H9 (cell line): ENCODE measurements around the gene NTMT1. TPM values are rescaled to one million over a fixed set of nuclear protein-coding genes. Genes with fewer than 3 reads are reported as not detected.

Experiments
- DNase-seq: peaks from one replicate; pipeline ENCODE4 v3.0.0-alpha.2; 2017
- H2AFZ ChIP-seq: one replicate; pipeline ENCODE4 v1.6.1; 2013; ENCODE audit warnings: mild to moderate bottlenecking, low read length, control low read depth, moderate library complexity
- H2AK5ac ChIP-seq: 2 replicates; pipeline ENCODE4 v1.6.1; 2013; ENCODE audit warnings: low read length, control low read depth, mixed read lengths; ENCODE audit not compliant: insufficient read length
- H2BK120ac ChIP-seq: one replicate; pipeline ENCODE4 v1.6.1; 2013; ENCODE audit warnings: low read depth, mild to moderate bottlenecking, low read length, control low read depth, inconsistent platforms; ENCODE audit not compliant: poor library complexity, severe bottlenecking
- H2BK12ac ChIP-seq: 2 replicates; pipeline ENCODE4 v1.6.1; 2013; ENCODE audit warnings: low read length, control low read depth, mixed read lengths, low read depth; ENCODE audit not compliant: insufficient read length
- H2BK15ac ChIP-seq: 2 replicates; pipeline ENCODE4 v1.6.1; 2013; ENCODE audit warnings: low read depth, low read length, control low read depth
- H2BK20ac ChIP-seq: one replicate; pipeline ENCODE4 v1.6.1; 2013; ENCODE audit warnings: low read depth, mild to moderate bottlenecking, low read length, control low read depth, inconsistent platforms; ENCODE audit not compliant: poor library complexity, severe bottlenecking
- H2BK5ac ChIP-seq: 2 replicates; pipeline ENCODE4 v1.6.1; 2013; ENCODE audit warnings: low read length, control low read depth, mixed read lengths; ENCODE audit not compliant: insufficient read length
- H3K14ac ChIP-seq: 2 replicates; pipeline ENCODE4 v1.6.1; 2013; ENCODE audit warnings: low read length, control low read depth; ENCODE audit not compliant: insufficient read depth
- H3K18ac ChIP-seq: 2 replicates; pipeline ENCODE4 v1.6.1; 2013; ENCODE audit warnings: low read depth, mild to moderate bottlenecking, mixed read lengths, low read length, control low read depth; ENCODE audit not compliant: insufficient read length
- H3K23ac ChIP-seq: 2 replicates; pipeline ENCODE4 v1.6.1; 2013; ENCODE audit warnings: low read length, control low read depth, mixed read lengths, low read depth; ENCODE audit not compliant: insufficient read length
- H3K23me2 ChIP-seq: 2 replicates; pipeline ENCODE4 v1.6.1; 2013; ENCODE audit warnings: low read depth, mild to moderate bottlenecking, mixed read lengths, low read length, control low read depth; ENCODE audit not compliant: insufficient read length, poor library complexity, severe bottlenecking
- H3K27ac ChIP-seq: 2 replicates; pipeline ENCODE4 v1.5.1; 2013; ENCODE audit warnings: low read length, control low read depth, mixed read lengths, low read depth; ENCODE audit not compliant: insufficient read length
- H3K27me3 ChIP-seq: 2 replicates; pipeline ENCODE4 v1.6.1; 2013; ENCODE audit warnings: low read length, control low read depth, inconsistent platforms; ENCODE audit not compliant: insufficient read depth
- H3K4ac ChIP-seq: 2 replicates; pipeline ENCODE4 v1.6.1; 2013; ENCODE audit warnings: low read depth, mild to moderate bottlenecking, control low read depth, inconsistent platforms, low read length, moderate library complexity
- H3K4me1 ChIP-seq: 2 replicates; pipeline ENCODE4 v1.6.1; 2013; ENCODE audit warnings: low read length, control low read depth, inconsistent platforms; ENCODE audit not compliant: insufficient read depth
- H3K4me2 ChIP-seq: 2 replicates; pipeline ENCODE4 v1.6.1; 2013; ENCODE audit warnings: low read length, control low read depth, mixed read lengths; ENCODE audit not compliant: insufficient read length, insufficient read depth
- H3K56ac ChIP-seq: 2 replicates; pipeline ENCODE4 v1.6.1; 2013; ENCODE audit warnings: low read depth, mild to moderate bottlenecking, mixed read lengths, low read length, control low read depth; ENCODE audit not compliant: insufficient read length
- H3K79me1 ChIP-seq: 2 replicates; pipeline ENCODE4 v1.6.1; 2013; ENCODE audit warnings: low read depth, mild to moderate bottlenecking, moderate library complexity, low read length, control low read depth, inconsistent platforms; ENCODE audit not compliant: insufficient read depth, poor library complexity, severe bottlenecking
- H3K79me2 ChIP-seq: 2 replicates; pipeline ENCODE4 v1.6.1; 2013; ENCODE audit warnings: low read length, control low read depth, inconsistent platforms; ENCODE audit not compliant: insufficient read depth
- H3K9ac ChIP-seq: 2 replicates; pipeline ENCODE4 v1.6.1; 2013; ENCODE audit warnings: low read length, control low read depth, mixed read lengths; ENCODE audit not compliant: insufficient read length; ENCODE audit errors: extremely low read depth
- H3K9me3 ChIP-seq: one replicate; pipeline ENCODE4 v1.6.1; 2013; ENCODE audit warnings: low read depth, low read length, inconsistent platforms; ENCODE audit not compliant: control insufficient read depth
- H3T11ph ChIP-seq: one replicate; pipeline ENCODE4 v1.6.1; 2013; ENCODE audit warnings: mild to moderate bottlenecking, low read length, control low read depth, inconsistent platforms
- H4K20me1 ChIP-seq: one replicate; pipeline ENCODE4 v1.6.1; 2013; ENCODE audit not compliant: control insufficient read depth, insufficient read length, insufficient read depth
- H4K5ac ChIP-seq: 2 replicates; pipeline ENCODE4 v1.6.1; 2013; ENCODE audit warnings: low read depth, mild to moderate bottlenecking, mixed read lengths, low read length, control low read depth; ENCODE audit not compliant: insufficient read length
- H4K8ac ChIP-seq: replicated peaks from 2 replicates; pipeline ENCODE4 v1.6.1; 2013; ENCODE audit warnings: low read length, control low read depth, mixed read lengths, low read depth; ENCODE audit not compliant: insufficient read length
- H4K91ac ChIP-seq: 2 replicates; pipeline ENCODE4 v1.6.1; 2013; ENCODE audit warnings: low read depth, mild to moderate bottlenecking, moderate library complexity, mixed read lengths, low read length, control low read depth; ENCODE audit not compliant: insufficient read length
- H3K27ac Mint-ChIP-seq, 3 experiments: 2 replicates in 2 of 3; 3 replicates in 1 of 3; pipeline ENCODE4 v1.8.0; 2020 to 2021; ENCODE audit warnings: mixed read lengths in 3 of 3, mild to moderate bottlenecking in 1 of 3, moderate library complexity in 1 of 3
- H3K27me3 Mint-ChIP-seq: 2 replicates; pipeline ENCODE4 v1.8.0; 2021; ENCODE audit warnings: low read depth, mild to moderate bottlenecking, moderate library complexity, mixed read lengths
- H3K36me3 Mint-ChIP-seq, 3 experiments: 2 replicates in 2 of 3; 3 replicates in 1 of 3; pipeline ENCODE4 v1.8.0; 2020 to 2021; ENCODE audit warnings: low read depth in 3 of 3, mixed read lengths in 3 of 3; ENCODE audit not compliant: insufficient read depth in 1 of 3
- H3K4me1 Mint-ChIP-seq, 2 experiments: 2 replicates each; pipeline ENCODE4 v1.8.0; 2020; ENCODE audit warnings: mixed read lengths in 2 of 2
- H3K4me3 Mint-ChIP-seq, 2 experiments: 2 replicates in 1 of 2; 3 replicates in 1 of 2; pipeline ENCODE4 v1.8.0; 2020 to 2021; ENCODE audit warnings: mild to moderate bottlenecking in 2 of 2, mixed read lengths in 2 of 2, moderate library complexity in 1 of 2
- H3K9me3 Mint-ChIP-seq, 2 experiments: 2 replicates in 1 of 2; 3 replicates in 1 of 2; pipeline ENCODE4 v1.8.0; 2020; ENCODE audit warnings: mild to moderate bottlenecking in 2 of 2, mixed read lengths in 2 of 2, moderate library complexity in 1 of 2
- CTCF ChIP-seq: fragments of 200-600 bp; sonication (generic); conservative IDR thresholded peaks from 3 replicates; pipeline ENCODE4 v1.8.0; 2021; ENCODE audit warnings: antibody characterized with exemption, mild to moderate bottlenecking
- WGBS: extraction: QIAGEN DNeasy Blood & Tissue Kit; methylation state at CpG from one replicate; pipeline ENCODE4 v1.1.7; 2013; ENCODE audit warnings: missing lambda C conversion rate, low lambda C conversion rate, mixed read lengths; ENCODE audit not compliant: insufficient read length; ENCODE audit errors: extremely low coverage; 5-methylcytosine and 5-hydroxymethylcytosine counted together
- total RNA-seq: library from RNA; stranded (reverse); gene quantifications from 2 replicates; pipeline ENCODE4 v1.2.1, GENCODE V29; 2021

NTMT1 gene
- total RNA-seq, 1 experiment from 2014 or later = 57.9 TPM

GRCh38 chr9:129637673-129638439 lies 11.9 kb downstream of the NTMT1 start:
- Mint-ChIP-seq H3K9me3 (no peaks in the 10 kb centered on the region; a peak in 1 of 5 replicates), H3K36me3 (peaks cover 24 to 50% (median 46%) of the 10 kb centered on the region in 3 experiments), H3K4me1 (peaks cover 7 to 17% of the 10 kb centered on the region in 2 experiments), H3K27me3 (peaks cover 2% of the 10 kb centered on the region), H3K27ac (peak overlapping the region in 2 of 3 experiments; percentile 29 to 65; a peak in 4 of 7 replicates), H3K4me3 (no peak overlapping the region; a peak in 1 of 5 replicates)
- Histone ChIP-seq H2BK20ac (no peak overlapping the region), H2BK15ac (no peak overlapping the region), H4K91ac (no peak overlapping the region), H3K27ac (no peak overlapping the region), H2BK12ac (no peak overlapping the region), H4K20me1 (no peaks in the 10 kb centered on the region), H3K4ac (no peak overlapping the region), H2AK5ac (no peak overlapping the region), H3K23me2 (peaks cover 12% of the 10 kb centered on the region), H3K79me1 (peaks cover 11% of the 10 kb centered on the region), H4K8ac (no peak overlapping the region), H3K9me3 (no peaks in the 10 kb centered on the region), H3K23ac (no peak overlapping the region), H3K56ac (no peak overlapping the region), H2BK120ac (no peak overlapping the region), H3K4me2 (no peak overlapping the region), H2BK5ac (no peak overlapping the region), H3K27me3 (no peaks in the 10 kb centered on the region), H3T11ph (no peak overlapping the region), H3K14ac (no peak overlapping the region), H2AFZ (no peak overlapping the region), H3K18ac (no peak overlapping the region), H3K79me2 (peaks cover 7% of the 10 kb centered on the region; the same call in 1 of the 2 replicates), H3K9ac (no peak overlapping the region), H3K4me1 (no peaks in the 10 kb centered on the region), H4K5ac (no peak overlapping the region)
- TF ChIP-seq CTCF = no peak
- no CpG with 5 or more reads among the region's 29 CpGs for WGBS
- DNase-seq = no peak
